K562 (cell line): Measurements from ENCODE around the gene ORC4. TPM values are rescaled to one million over a fixed set of nuclear protein-coding genes. Genes with fewer than 3 reads are reported as not detected.

Experiments used
- ATAC-seq: fragments of 200-7000 bp; cut with Tn5 transposase; 3 replicates; pipeline ENCODE4 v1.9.1; 2020; ENCODE audit warnings: moderate library complexity
- BruUV-seq: library from RNA; stranded (reverse); fragments of 400-500 nt; replicated peaks from 2 replicates; lab custom pipeline; 2021; lab: Mats Ljungman, UMichigan
- CTCF ChIA-PET: fragments of 300-600 bp; formaldehyde crosslinking; extraction: SDS; loops from one replicate; lab custom pipeline; 2021; ENCODE audit warnings: low intra/inter-chr PET ratio; lab: Yijun Ruan, JAX
- POLR2A ChIA-PET: fragments of 300-600, 350-650 bp; sonication (Branson Sonifier 250); formaldehyde crosslinking; extraction: SDS; loops from one replicate; lab custom pipeline; 2021; ENCODE audit warnings: antibody characterized with exemption, inconsistent platforms; lab: Yijun Ruan, JAX
- DNase-seq, 4 experiments: peaks; one replicate each; pipeline versions ENCODE4 v3.0.0 to v3.0.0-alpha.2; 2011 to 2018; ENCODE audit warnings: low spot score in 3 of 4, mixed read lengths in 3 of 4; ENCODE audit errors: extremely low read depth in 1 of 4
- FAIRE-seq: peaks from 2 replicates; lab custom pipeline; 2011; peaks lifted over from hg19 to GRCh38; lab: Jason Lieb, UNC
- H2AFZ ChIP-seq: 2 replicates; pipeline ENCODE4 v1.6.0; 2011; ENCODE audit warnings: low read depth, low read length, control low read depth, inconsistent platforms
- H3K27ac ChIP-seq: fragments of 200-600 bp; 3 replicates; pipeline ENCODE4 v1.8.0; 2011; ENCODE audit warnings: low read depth, mild to moderate bottlenecking, control low read depth, inconsistent platforms, low read length, moderate library complexity, mixed read lengths; ENCODE audit errors: extremely low read depth
- H3K27me3 ChIP-seq, 2 experiments: fragments of 300-600 bp in 1 of 2; 2 replicates in 1 of 2; 3 replicates in 1 of 2; pipeline versions ENCODE4 v1.6.0 to v1.8.0; 2011; ENCODE audit warnings: inconsistent platforms in 2 of 2, low read length in 2 of 2, mild to moderate bottlenecking in 1 of 2, mixed read lengths in 1 of 2, moderate library complexity in 1 of 2; ENCODE audit not compliant: control insufficient read depth in 2 of 2, insufficient read depth in 2 of 2
- H3K36me3 ChIP-seq: fragments of 300-600 bp; 3 replicates; pipeline ENCODE4 v1.8.0; 2011; ENCODE audit warnings: mild to moderate bottlenecking, low read length, inconsistent platforms; ENCODE audit not compliant: control insufficient read depth, insufficient read depth
- H3K4me1 ChIP-seq, 2 experiments: fragments of 200-600 bp in 1 of 2; replicated peaks in 1 of 2; 2 replicates in 1 of 2; 3 replicates in 1 of 2; pipeline versions ENCODE4 v1.5.1 to v1.8.0; 2011; ENCODE audit warnings: inconsistent platforms in 2 of 2, low read length in 2 of 2, mild to moderate bottlenecking in 1 of 2, mixed read lengths in 1 of 2, moderate library complexity in 1 of 2; ENCODE audit not compliant: control insufficient read depth in 2 of 2, insufficient read depth in 2 of 2
- H3K4me2 ChIP-seq: 2 replicates; pipeline ENCODE4 v1.6.1; 2011; ENCODE audit warnings: low read length, control low read depth, inconsistent platforms, mixed read lengths; ENCODE audit not compliant: insufficient read depth
- H3K4me3 ChIP-seq: fragments of 200-600 bp; sonication (generic), shearing (Covaris generic); 2 replicates; pipeline ENCODE4 v1.5.1; 2016; ENCODE audit warnings: control low read depth, inconsistent platforms
- H3K79me2 ChIP-seq: fragments of 200-600 bp; 3 replicates; pipeline ENCODE4 v1.8.0; 2011; ENCODE audit warnings: low read length, inconsistent platforms; ENCODE audit not compliant: control insufficient read depth, insufficient read depth
- H3K9ac ChIP-seq, 2 experiments: 2 replicates each; pipeline versions ENCODE4 v1.6.0 to v1.6.1; 2011; ENCODE audit warnings: low read depth in 2 of 2, low read length in 2 of 2, control low read depth in 1 of 2, inconsistent platforms in 1 of 2, mild to moderate bottlenecking in 1 of 2, mixed read lengths in 1 of 2; ENCODE audit not compliant: insufficient read depth in 1 of 2
- H3K9me1 ChIP-seq: one replicate; pipeline ENCODE4 v1.6.0; 2011; ENCODE audit warnings: inconsistent platforms, mild to moderate bottlenecking, low read length, moderate library complexity; ENCODE audit not compliant: control insufficient read depth, insufficient read depth
- H3K9me3 ChIP-seq: replicated peaks from 2 replicates; pipeline ENCODE4 v1.5.1; 2011; ENCODE audit warnings: low read depth, low read length, inconsistent platforms; ENCODE audit not compliant: control insufficient read depth, insufficient read depth
- H4K20me1 ChIP-seq: replicated peaks from 2 replicates; pipeline ENCODE4 v1.6.1; 2011; ENCODE audit warnings: low read length, inconsistent platforms, mixed read lengths; ENCODE audit not compliant: control insufficient read depth, insufficient read depth
- EP400 ChIP-seq: fragments of 450-650 bp; IDR thresholded peaks from 2 replicates; pipeline ENCODE4 v1.6.1; 2017; ENCODE audit warnings: antibody characterized with exemption, mild to moderate bottlenecking, moderate library complexity
- FOXA1 ChIP-seq: fragments of 450-650 bp; IDR thresholded peaks from 2 replicates; pipeline ENCODE4 v1.6.1; 2016; ENCODE audit warnings: mild to moderate bottlenecking, borderline replicate concordance
- GABPA ChIP-seq: fragments of 200-800 bp; sonication (Bioruptor generic); conservative IDR thresholded peaks from 2 replicates; pipeline ENCODE4 v1.6.1; 2016; ENCODE audit warnings: low read depth, missing genetic modification characterization, missing compliant biosample characterization
- HNRNPUL1 ChIP-seq: fragments of 200-400 bp; formaldehyde crosslinking; IDR thresholded peaks from 2 replicates; pipeline ENCODE4 v1.6.1; 2017; ENCODE audit warnings: low read length
- KAT2B ChIP-seq: IDR thresholded peaks from one replicate; pipeline ENCODE4 v1.6.1; 2012; ENCODE audit warnings: low read depth, mild to moderate bottlenecking, control low read depth, inconsistent platforms, low read length, moderate library complexity
- KDM4B ChIP-seq, 2 experiments: fragments of 450-650 bp in 1 of 2; sonication (generic) in 1 of 2; IDR thresholded peaks; 2 replicates each; pipeline ENCODE4 v1.6.1; 2016 to 2017; ENCODE audit warnings: borderline replicate concordance in 2 of 2, antibody characterized with exemption in 1 of 2, low read depth in 1 of 2, mild to moderate bottlenecking in 1 of 2
- LCOR ChIP-seq: sonication (generic); formaldehyde crosslinking; IDR thresholded peaks from 2 replicates; pipeline ENCODE4 v1.8.0; 2022; ENCODE audit warnings: mild to moderate bottlenecking, missing genetic modification reagents
- MAFF ChIP-seq: IDR thresholded peaks from 2 replicates; pipeline ENCODE4 v1.6.1; 2012; ENCODE audit warnings: low read length, improper control_type of control experiment
- NELFE ChIP-seq: IDR thresholded peaks from 2 replicates; pipeline ENCODE4 v1.6.1; 2011; ENCODE audit warnings: mild to moderate bottlenecking; ENCODE audit not compliant: insufficient read depth, insufficient read length
- NFE2L1 ChIP-seq: fragments of 450-650 bp; IDR thresholded peaks from 2 replicates; pipeline ENCODE4 v1.6.1; 2016; ENCODE audit warnings: missing genetic modification characterization, low read depth, mild to moderate bottlenecking, missing compliant biosample characterization, moderate library complexity, borderline replicate concordance
- RBM17 ChIP-seq: fragments of 200-400 bp; formaldehyde crosslinking; IDR thresholded peaks from 2 replicates; pipeline ENCODE4 v1.6.1; 2017; ENCODE audit warnings: low read depth, mild to moderate bottlenecking, low read length, borderline replicate concordance
- SMARCC2 ChIP-seq: fragments of 450-650 bp; IDR thresholded peaks from 2 replicates; pipeline ENCODE4 v1.6.1; 2017; ENCODE audit warnings: antibody characterized with exemption, moderate library complexity, mild to moderate bottlenecking, low read depth
- SNRNP70 ChIP-seq: fragments of 200-400 bp; formaldehyde crosslinking; optimal IDR thresholded peaks from 2 replicates; pipeline ENCODE3; 2017; ENCODE audit warnings: low read depth, low read length
- ZNF124 ChIP-seq: sonication (generic); formaldehyde crosslinking; IDR thresholded peaks from 2 replicates; pipeline ENCODE4 v1.8.1; 2022; ENCODE audit warnings: missing genetic modification reagents
- ZNF347 ChIP-seq: fragments of 450-650 bp; formaldehyde crosslinking; IDR thresholded peaks from 2 replicates; pipeline ENCODE4 v1.4.0; 2020; ENCODE audit warnings: low read depth, mild to moderate bottlenecking, moderate library complexity
- ZNF77 ChIP-seq: fragments of 250-450 bp; sonication (Bioruptor Pico); IDR thresholded peaks from 2 replicates; pipeline ENCODE4 v1.5.0; 2020
- WGBS: fragments of 100-300 bp; shearing (Covaris generic); methylation state at CpG from one replicate; pipeline ENCODE4 v1.1.6; 2016; ENCODE audit warnings: low coverage, mixed read lengths; ENCODE audit not compliant: insufficient coverage; ENCODE audit errors: missing lambda C conversion rate; 5-methylcytosine and 5-hydroxymethylcytosine counted together
- in situ Hi-C: fragments of 300-500 bp; cut with MboI; formaldehyde crosslinking; loops from 4 replicates; pipeline ENCODE4 v1.15.0; 2018; ENCODE audit warnings: inconsistent platforms, mixed read lengths
- intact Hi-C: fragments of 100-400 bp; cut with micrococcal nuclease; formaldehyde crosslinking; loops from 2 replicates; pipeline ENCODE4 v1.14.2; 2022
- polyA plus RNA-seq, 8 experiments: library from polyadenylated mRNA; depleted of rRNA in 4 of 8; stranded (reverse) in 5 of 8; unstranded in 3 of 8; fragments of >200 nt; fragmentation: Nextera tagmentation in 2 of 8; fragmentation: Illumina TruSeq in 1 of 8; extraction: Ambion mirVana in 2 of 8; extraction: Trizol in 1 of 8; gene quantifications; 2 replicates each; pipeline versions ENCODE4 v1.2.1 to v1.2.3, GENCODE V29; 2011 to 2014; ENCODE audit warnings: inconsistent platforms in 1 of 8, missing spikeins in 1 of 8
- total RNA-seq, 7 experiments: library from RNA; depleted of rRNA in 6 of 7; stranded (reverse); fragments of >200 nt in 6 of 7; fragmentation: Illumina TruSeq in 2 of 7; extraction: Trizol in 2 of 7; gene quantifications; 2 replicates each; pipeline versions ENCODE4 v1.2.1 to v1.2.3, GENCODE V29; 2011 to 2021; ENCODE audit warnings: low replicate concordance in 1 of 7
- TF ChIP-seq, protein P1 (sequence below): fragments of 450-650 bp; IDR thresholded peaks from 2 replicates; pipeline ENCODE4 v1.6.1; 2018; ENCODE audit warnings: mild to moderate bottlenecking, low read depth; ENCODE audit not compliant: partially characterized antibody

Gene ORC4
- total and polyA plus RNA-seq, 9 of the 15 experiments (the other 6 are each of a cell fraction or from before 2014, with no cell fraction given) = 58.6 to 100 (median 70.5) TPM

DNA sequence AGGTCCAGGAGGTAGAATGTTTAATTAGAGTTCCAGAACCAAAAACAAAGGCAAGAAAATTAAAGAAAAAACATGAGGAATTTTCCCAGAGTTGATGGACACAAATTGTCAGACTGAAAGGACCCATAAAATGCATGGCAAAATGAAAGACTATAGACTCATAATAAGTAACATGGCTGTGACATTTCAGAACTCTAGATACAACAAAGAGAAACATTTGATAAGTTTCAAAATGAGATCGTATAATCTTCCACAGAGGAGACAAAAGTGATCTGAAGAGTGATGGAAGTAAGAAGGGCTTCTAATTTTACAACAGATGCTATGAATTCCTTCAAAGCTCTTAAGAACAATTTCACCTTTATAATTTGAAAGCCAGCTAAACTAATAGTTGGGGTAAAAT, 20.4 kb downstream of the ORC4 start:
- Histone ChIP-seq H3K79me2 (peaks cover 73% of the 10 kb centered on the region), H3K36me3 (peaks cover 5% of the 10 kb centered on the region; the same call in 2 of the 3 replicates), H3K9ac (no peak overlapping the region), H3K27ac (no peak overlapping the region), H3K9me3 (peaks cover under 1% of the 10 kb centered on the region; the same call in 1 of the 2 replicates)
- no peak for FAIRE-seq
- 63% methylated on average over 1 of the region's 1 CpG for WGBS
- ChIA-PET CTCF (no interaction called here), POLR2A (no interaction called here)
- no peak for ATAC-seq
- TF ChIP-seq FOXA1 = no peak
- TF ChIP-seq ZNF347 (CRISPR knock-in tag) = no peak
- no peak for TF ChIP-seq ZNF124 (CRISPR knock-in tag)
- no peak for TF ChIP-seq LCOR (CRISPR knock-in tag)
- TF ChIP-seq, all 486 proteins: peak for 0
- no TSS peak for BruUV-seq
- Histone ChIP-seq H3K4me1 (no peaks in the 10 kb centered on the region), H2AFZ (no peak overlapping the region), H4K20me1 (no peaks in the 10 kb centered on the region), H3K9me1 (no peaks in the 10 kb centered on the region), H3K27me3 (no peaks in the 10 kb centered on the region), H3K4me3 (no peak overlapping the region), H3K4me2 (no peak overlapping the region)
- in situ Hi-C loops (no loop called here), intact Hi-C loops (no loop called here)
- DNase-seq = no peak

DNA sequence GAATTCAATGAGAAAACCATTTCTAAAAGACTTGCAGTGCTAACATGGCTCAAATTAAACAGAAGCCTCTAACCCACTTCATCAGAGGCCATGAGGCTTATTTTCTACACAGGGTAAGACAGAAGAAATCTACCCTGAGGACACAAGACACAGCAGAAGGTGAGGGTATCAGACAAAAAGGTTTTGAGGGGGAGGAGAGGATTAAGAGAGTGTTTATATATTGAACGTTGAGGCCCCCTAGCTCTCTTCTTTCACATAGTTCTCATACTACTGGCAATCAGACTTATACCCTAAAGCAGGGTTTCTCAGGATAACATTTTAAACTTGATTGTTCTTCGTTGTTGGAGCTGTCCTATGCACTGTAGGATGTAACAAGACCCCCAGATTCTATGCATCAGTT, 21.4 kb downstream of the ORC4 start:
- FAIRE-seq (no peak), ATAC-seq (peak; percentile 51; the same call in 2 of the 3 replicates), DNase-seq (no peak)
- in situ Hi-C loops (loop anchor here (10.0 kb wide), 1 partner anchor 206 kb away; no protein-coding TSS in a partner anchor), intact Hi-C loops (no loop called here)
- H3K79me2 ChIP-seq = peaks cover 75% of the 10 kb centered on the region
- no TSS peak for BruUV-seq
- ChIA-PET POLR2A (no interaction called here), CTCF (no interaction called here)
- H3K4me1 ChIP-seq = no peaks in the 10 kb centered on the region
- no peak overlapping the region for H3K4me3 ChIP-seq
- H2AFZ ChIP-seq = no peak overlapping the region
- H3K9ac ChIP-seq = no peak overlapping the region
- H3K9me1 ChIP-seq = no peaks in the 10 kb centered on the region
- H3K27me3 ChIP-seq = no peaks in the 10 kb centered on the region
- H3K36me3 ChIP-seq = peaks cover 5% of the 10 kb centered on the region; the same call in 2 of the 3 replicates
- peaks cover 3% of the 10 kb centered on the region; the same call in 1 of the 2 replicates for H3K9me3 ChIP-seq
- H4K20me1 ChIP-seq = no peaks in the 10 kb centered on the region
- H3K4me2 ChIP-seq = no peak overlapping the region
- WGBS = 18% methylated on average over 2 of the region's 2 CpGs
- no peak overlapping the region for H3K27ac ChIP-seq
- TF ChIP-seq KAT2B (no peak), GABPA (tag) (no peak), NFE2L1 (tag) (no peak), RBM17 (no peak), HNRNPUL1 (no peak), MAFF (no peak), SNRNP70 (no peak), EP400 (no peak), SMARCC2 (no peak), KDM4B (IDR thresholded peaks at IDR 0.05; ENCODE audit: borderline replicate concordance in 2 of 2, low read depth in 1 of 2) (no peak), ZNF77 (CRISPR knock-in tag) (no peak), NELFE (no peak)
- TF ChIP-seq, protein P1, sequence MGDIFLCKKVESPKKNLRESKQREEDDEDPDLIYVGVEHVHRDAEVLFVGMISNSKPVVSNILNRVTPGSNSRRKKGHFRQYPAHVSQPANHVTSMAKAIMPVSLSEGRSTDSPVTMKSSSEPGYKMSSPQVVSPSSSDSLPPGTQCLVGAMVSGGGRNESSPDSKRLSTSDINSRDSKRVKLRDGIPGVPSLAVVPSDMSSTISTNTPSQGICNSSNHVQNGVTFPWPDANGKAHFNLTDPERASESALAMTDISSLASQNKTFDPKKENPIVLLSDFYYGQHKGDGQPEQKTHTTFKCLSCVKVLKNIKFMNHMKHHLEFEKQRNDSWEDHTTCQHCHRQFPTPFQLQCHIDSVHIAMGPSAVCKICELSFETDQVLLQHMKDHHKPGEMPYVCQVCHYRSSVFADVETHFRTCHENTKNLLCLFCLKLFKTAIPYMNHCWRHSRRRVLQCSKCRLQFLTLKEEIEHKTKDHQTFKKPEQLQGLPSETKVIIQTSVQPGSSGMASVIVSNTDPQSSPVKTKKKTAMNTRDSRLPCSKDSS = no peak
